ENCODE measurements around the gene CELF4. TPM values are rescaled to one million over a fixed set of nuclear protein-coding genes. Genes with fewer than 3 reads are reported as not detected.
"Not testable (repeated sequence)": the region's sequence is repeated elsewhere in the genome, so short reads cannot be mapped to it uniquely, and the experiment has no call there.

CELF4 gene
- polyA plus RNA-seq, 1 experiment = not detected

GRCh38 chr18:37362158-37362890 lies 203.3 kb downstream of the CELF4 start:
- TF ChIP-seq, protein P1, sequence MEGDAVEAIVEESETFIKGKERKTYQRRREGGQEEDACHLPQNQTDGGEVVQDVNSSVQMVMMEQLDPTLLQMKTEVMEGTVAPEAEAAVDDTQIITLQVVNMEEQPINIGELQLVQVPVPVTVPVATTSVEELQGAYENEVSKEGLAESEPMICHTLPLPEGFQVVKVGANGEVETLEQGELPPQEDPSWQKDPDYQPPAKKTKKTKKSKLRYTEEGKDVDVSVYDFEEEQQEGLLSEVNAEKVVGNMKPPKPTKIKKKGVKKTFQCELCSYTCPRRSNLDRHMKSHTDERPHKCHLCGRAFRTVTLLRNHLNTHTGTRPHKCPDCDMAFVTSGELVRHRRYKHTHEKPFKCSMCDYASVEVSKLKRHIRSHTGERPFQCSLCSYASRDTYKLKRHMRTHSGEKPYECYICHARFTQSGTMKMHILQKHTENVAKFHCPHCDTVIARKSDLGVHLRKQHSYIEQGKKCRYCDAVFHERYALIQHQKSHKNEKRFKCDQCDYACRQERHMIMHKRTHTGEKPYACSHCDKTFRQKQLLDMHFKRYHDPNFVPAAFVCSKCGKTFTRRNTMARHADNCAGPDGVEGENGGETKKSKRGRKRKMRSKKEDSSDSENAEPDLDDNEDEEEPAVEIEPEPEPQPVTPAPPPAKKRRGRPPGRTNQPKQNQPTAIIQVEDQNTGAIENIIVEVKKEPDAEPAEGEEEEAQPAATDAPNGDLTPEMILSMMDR (IDR thresholded peaks at IDR 0.05; ENCODE audit: insufficient read depth, low read depth, low read length) = no peak

DNA sequence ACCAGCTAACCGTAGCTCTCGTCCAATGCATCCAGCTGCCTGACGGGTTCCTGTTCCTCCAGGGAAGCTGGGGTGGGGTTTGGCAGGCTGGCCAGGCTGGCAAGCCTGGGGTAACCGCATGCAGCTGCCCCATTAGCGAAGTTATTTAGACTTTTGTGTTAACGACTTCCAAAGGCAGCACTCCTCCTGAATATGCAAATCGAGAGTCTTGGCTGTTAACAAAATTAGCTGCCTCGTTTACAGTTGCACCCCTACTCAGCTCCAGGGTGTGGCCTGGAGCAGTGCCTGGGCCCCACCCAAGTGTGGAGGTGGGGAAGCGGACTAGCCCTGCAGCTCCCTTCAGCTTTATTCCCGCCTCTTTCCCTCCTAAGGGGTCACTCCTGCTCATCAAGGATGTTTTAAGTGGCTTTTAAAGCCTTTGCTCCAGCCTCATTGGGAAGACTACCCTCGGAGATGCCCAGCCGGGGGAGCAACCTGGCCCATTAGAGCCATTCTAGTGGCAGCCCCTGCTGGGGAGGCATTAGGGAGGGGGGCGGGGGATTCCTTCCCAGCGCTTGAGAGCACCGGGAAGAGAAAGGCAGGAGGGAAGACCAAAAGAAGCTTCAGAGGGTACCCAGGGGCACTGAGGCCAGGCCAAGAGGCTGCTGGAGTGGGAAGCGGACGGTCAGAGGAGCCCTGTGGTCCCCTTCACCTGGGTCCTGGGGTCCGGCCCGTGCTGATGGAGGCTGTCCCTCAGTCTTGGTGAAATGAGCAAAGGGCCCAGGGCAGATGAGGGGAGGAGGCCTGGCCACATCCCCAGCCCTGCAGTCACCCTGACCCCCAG lies 204.1 kb downstream of the CELF4 start:
- Histone ChIP-seq H3K4me3 (ENCODE audit: low read depth, low read length) (no peak overlapping the region), H3K27me3 (ENCODE audit: control insufficient read depth, insufficient read depth, low read length) (peaks cover 8% of the 10 kb centered on the region), H3K36me3 (ENCODE audit: control insufficient read depth, insufficient read depth, low read length) (no peaks in the 10 kb centered on the region)
- DNase-seq (ENCODE audit: low read depth) = no peak
- ChIA-PET POLR2A (no interaction called here), CTCF (interaction anchor here (2.6 kb wide), 1 partner anchor 18 kb away, joined by 11 read pairs; no protein-coding TSS in a partner anchor)
- TF ChIP-seq, protein P1 (IDR thresholded peaks at IDR 0.05; ENCODE audit: insufficient read depth, low read depth, low read length) = no peak

More at GRCh38 chr18:37362158-37362890, 203.3 kb downstream of the CELF4 start:
- peaks cover 8% of the 10 kb centered on the region for H3K27me3 ChIP-seq (ENCODE audit: control insufficient read depth, insufficient read depth, low read length)
- ChIA-PET POLR2A (no interaction called here), CTCF (no interaction called here)
- no peak overlapping the region for H3K4me3 ChIP-seq (ENCODE audit: low read depth, low read length)
- DNase-seq (ENCODE audit: low read depth) = no peak
- H3K36me3 ChIP-seq (ENCODE audit: control insufficient read depth, insufficient read depth, low read length) = no peaks in the 10 kb centered on the region

GRCh38 chr18:37358061-37358460 lies 207.5 kb downstream of the CELF4 start:
- H3K27me3 ChIP-seq (ENCODE audit: control insufficient read depth, insufficient read depth, low read length); DNase-seq (ENCODE audit: low read depth); H3K4me3 ChIP-seq (ENCODE audit: low read depth, low read length); H3K36me3 ChIP-seq (ENCODE audit: control insufficient read depth, insufficient read depth, low read length); POLR2A ChIA-PET: not testable (repeated sequence)
- CTCF ChIA-PET = interaction anchor here (1.8 kb wide), 1 partner anchor 15 kb away, joined by 11 read pairs; no protein-coding TSS in a partner anchor

- H3K27me3 ChIP-seq (ENCODE audit: control insufficient read depth, insufficient read depth, low read length) = peaks cover 3% of the 10 kb centered on the region; the same call in 1 of the 2 replicates
- CTCF ChIA-PET = no interaction called here
- TF ChIP-seq, protein P1 (IDR thresholded peaks at IDR 0.05; ENCODE audit: insufficient read depth, low read depth, low read length) = no peak
- no peaks in the 10 kb centered on the region for H3K36me3 ChIP-seq (ENCODE audit: control insufficient read depth, insufficient read depth, low read length)
- no peak for DNase-seq (ENCODE audit: low read depth)
- POLR2A ChIA-PET = no interaction called here
- H3K4me3 ChIP-seq (ENCODE audit: low read depth, low read length) = no peak overlapping the region
Observed at GRCh38 chr18:37355772-37356171, 209.8 kb downstream of the CELF4 start.

- POLR2A ChIA-PET = no interaction called here
- no peak for DNase-seq (ENCODE audit: low read depth)
- CTCF ChIA-PET = interaction anchor here (0.9 kb wide), 1 partner anchor 9 kb away, joined by 5 read pairs; no protein-coding TSS in a partner anchor
Observed at GRCh38 chr18:37351110-37351509, 214.5 kb downstream of the CELF4 start.

More at GRCh38 chr18:37351110-37351509, 214.5 kb downstream of the CELF4 start:
- Histone ChIP-seq H3K4me3 (ENCODE audit: low read depth, low read length) (no peak overlapping the region), H3K36me3 (ENCODE audit: control insufficient read depth, insufficient read depth, low read length) (no peaks in the 10 kb centered on the region), H3K27me3 (ENCODE audit: control insufficient read depth, insufficient read depth, low read length) (peaks cover 3% of the 10 kb centered on the region; the same call in 1 of the 2 replicates)
- TF ChIP-seq, protein P1 (IDR thresholded peaks at IDR 0.05; ENCODE audit: insufficient read depth, low read depth, low read length) = no peak
